PC-3 (cell line): ENCODE data around the gene RPL3.

Experiments used
- EZH2 ChIP-seq: fragments of 300-600 bp; sonication (generic); IDR thresholded peaks from one replicate; pipeline ENCODE4 v1.6.1; 2017; ENCODE audit warnings: antibody characterized with exemption, mild to moderate bottlenecking, low read length; ENCODE audit not compliant: unreplicated experiment
- EZH2phosphoT487 ChIP-seq: fragments of 300-600 bp; sonication (generic); IDR thresholded peaks from 2 replicates; pipeline ENCODE4 v1.6.1; 2018; ENCODE audit warnings: mild to moderate bottlenecking, antibody characterized with exemption, low read length, borderline replicate concordance
- TF ChIP-seq, protein P1 (sequence below): fragments of 300-600 bp; sonication (generic); conservative IDR thresholded peaks from 2 replicates; pipeline ENCODE4 v1.5.1; 2017; ENCODE audit warnings: antibody characterized with exemption, low read depth, mild to moderate bottlenecking, low read length

- no peak for TF ChIP-seq EZH2
- TF ChIP-seq, protein P1, sequence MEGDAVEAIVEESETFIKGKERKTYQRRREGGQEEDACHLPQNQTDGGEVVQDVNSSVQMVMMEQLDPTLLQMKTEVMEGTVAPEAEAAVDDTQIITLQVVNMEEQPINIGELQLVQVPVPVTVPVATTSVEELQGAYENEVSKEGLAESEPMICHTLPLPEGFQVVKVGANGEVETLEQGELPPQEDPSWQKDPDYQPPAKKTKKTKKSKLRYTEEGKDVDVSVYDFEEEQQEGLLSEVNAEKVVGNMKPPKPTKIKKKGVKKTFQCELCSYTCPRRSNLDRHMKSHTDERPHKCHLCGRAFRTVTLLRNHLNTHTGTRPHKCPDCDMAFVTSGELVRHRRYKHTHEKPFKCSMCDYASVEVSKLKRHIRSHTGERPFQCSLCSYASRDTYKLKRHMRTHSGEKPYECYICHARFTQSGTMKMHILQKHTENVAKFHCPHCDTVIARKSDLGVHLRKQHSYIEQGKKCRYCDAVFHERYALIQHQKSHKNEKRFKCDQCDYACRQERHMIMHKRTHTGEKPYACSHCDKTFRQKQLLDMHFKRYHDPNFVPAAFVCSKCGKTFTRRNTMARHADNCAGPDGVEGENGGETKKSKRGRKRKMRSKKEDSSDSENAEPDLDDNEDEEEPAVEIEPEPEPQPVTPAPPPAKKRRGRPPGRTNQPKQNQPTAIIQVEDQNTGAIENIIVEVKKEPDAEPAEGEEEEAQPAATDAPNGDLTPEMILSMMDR: no peak
- TF ChIP-seq EZH2phosphoT487: no peak
These were observed 17.5 kb downstream of the RPL3 start for GRCh38 chr22:39301926-39302325.
